ENCODE data around the gene KLHDC9. TPM values are rescaled to one million over a fixed set of nuclear protein-coding genes. Genes with fewer than 3 reads are reported as not detected.

KLHDC9 gene
- total RNA-seq, 2 experiments from 2014 or later, result 0.43 TPM; not detected in 1

DNA sequence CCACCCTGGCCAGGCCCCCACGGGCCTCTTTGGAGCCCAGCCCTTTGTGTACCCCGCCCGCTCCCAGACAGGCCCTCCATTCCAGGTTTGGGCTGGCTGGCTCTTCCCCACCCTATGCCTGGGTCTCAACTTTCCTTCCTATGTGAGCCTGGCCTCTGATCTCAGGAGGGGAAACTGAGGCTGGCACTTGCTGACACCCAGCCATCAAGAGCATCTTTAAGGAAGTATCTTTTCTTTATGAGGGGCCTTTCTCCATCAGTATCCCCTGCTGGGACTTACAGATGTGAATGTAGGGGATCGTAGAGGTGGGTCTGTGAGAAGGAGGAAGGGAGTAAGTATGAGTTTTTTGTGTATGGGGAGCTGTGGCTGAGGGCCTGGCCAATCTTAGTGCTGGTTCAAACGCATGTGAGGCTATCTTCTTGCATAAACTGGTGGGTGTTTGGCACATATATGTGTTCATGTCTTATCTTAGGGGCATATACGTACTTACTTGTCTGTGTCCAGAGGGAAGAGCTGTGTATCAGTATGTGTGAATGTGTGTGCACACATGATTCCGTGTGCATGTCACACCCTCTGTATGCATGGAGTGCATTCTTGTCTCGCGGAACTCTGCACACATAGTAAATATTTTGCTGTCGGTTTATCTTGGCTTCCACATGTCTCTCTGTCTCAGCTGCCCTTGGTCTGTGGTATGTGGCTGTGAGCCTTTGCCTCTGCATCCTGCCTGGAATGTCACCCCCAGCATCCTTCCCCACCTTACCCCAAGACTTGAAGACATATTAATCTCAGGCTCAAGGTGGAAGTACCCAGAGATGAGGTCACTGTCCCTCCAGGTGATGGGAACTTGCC is 14.2 kb upstream of the KLHDC9 start:
- DNase-seq, result no peak
- no peak overlapping the region for H3K27ac Mint-ChIP-seq
- H3K27me3 Mint-ChIP-seq, result no peaks in the 10 kb centered on the region
- no peaks in the 10 kb centered on the region for H3K4me1 Mint-ChIP-seq (ENCODE audit: low read depth)
- POLR2A ChIA-PET, result interaction anchor here (1.2 to 1.8 kb wide), 3 partner anchors 13 to 38 kb away, joined by 3 to 7 read pairs (median 4); partner anchors contain the start of gene USF1
- no peak for ATAC-seq
- CTCF ChIA-PET, result interaction anchor here (0.7 to 4.7 kb wide), 3 partner anchors 13 to 17 kb away, joined by 3 to 34 read pairs (median 16); partner anchors contain the start of genes ARHGAP30 and KLHDC9
- intact Hi-C loops (cut with micrococcal nuclease), result no loop called here
- no peaks in the 10 kb centered on the region for H3K36me3 Mint-ChIP-seq (ENCODE audit: low read depth)
- TF ChIP-seq CTCF (IDR thresholded peaks at IDR 0.05), result no peak
- H3K4me3 Mint-ChIP-seq, result no peak overlapping the region
- no peaks in the 10 kb centered on the region for H3K9me3 Mint-ChIP-seq

DNA sequence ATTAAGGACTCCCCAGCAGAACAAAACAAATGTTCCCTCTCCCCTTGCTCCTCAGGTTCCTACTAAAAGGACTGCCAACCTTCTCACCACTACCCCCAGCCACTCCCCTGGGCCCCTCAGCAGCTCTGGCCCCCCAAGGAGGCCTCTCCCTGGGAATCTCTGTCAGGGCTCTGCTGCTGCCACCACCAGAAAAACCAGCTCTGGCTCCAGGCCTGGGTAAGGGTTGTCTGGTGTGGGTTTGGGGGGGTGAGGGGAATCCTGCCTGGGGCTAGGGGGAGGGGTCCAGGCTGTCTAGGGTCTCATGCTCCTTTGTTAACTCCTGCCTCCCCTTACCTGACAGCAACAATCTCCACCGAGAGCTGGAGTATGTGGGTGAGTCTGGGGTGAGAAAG is 13.6 kb upstream of the KLHDC9 start:
- H3K36me3 Mint-ChIP-seq (ENCODE audit: low read depth), result no peaks in the 10 kb centered on the region
- H3K4me3 Mint-ChIP-seq, result no peak overlapping the region
- intact Hi-C loops (cut with micrococcal nuclease), result no loop called here
- no peaks in the 10 kb centered on the region for H3K9me3 Mint-ChIP-seq
- no peak for ATAC-seq
- ChIA-PET CTCF (interaction anchor here (0.7 to 4.7 kb wide), 4 partner anchors 11 to 16 kb away, joined by 3 to 34 read pairs (median 10); partner anchors contain the start of genes ARHGAP30 and KLHDC9), POLR2A (interaction anchor here (1.2 to 1.8 kb wide), 4 partner anchors 13 to 39 kb away, joined by 3 to 7 read pairs (median 4); partner anchors contain the start of genes ARHGAP30 and USF1)
- TF ChIP-seq CTCF (IDR thresholded peaks at IDR 0.05), result no peak
- no peaks in the 10 kb centered on the region for H3K27me3 Mint-ChIP-seq
- H3K27ac Mint-ChIP-seq, result no peak overlapping the region
- no peak for DNase-seq
- H3K4me1 Mint-ChIP-seq (ENCODE audit: low read depth), result no peaks in the 10 kb centered on the region

DNA sequence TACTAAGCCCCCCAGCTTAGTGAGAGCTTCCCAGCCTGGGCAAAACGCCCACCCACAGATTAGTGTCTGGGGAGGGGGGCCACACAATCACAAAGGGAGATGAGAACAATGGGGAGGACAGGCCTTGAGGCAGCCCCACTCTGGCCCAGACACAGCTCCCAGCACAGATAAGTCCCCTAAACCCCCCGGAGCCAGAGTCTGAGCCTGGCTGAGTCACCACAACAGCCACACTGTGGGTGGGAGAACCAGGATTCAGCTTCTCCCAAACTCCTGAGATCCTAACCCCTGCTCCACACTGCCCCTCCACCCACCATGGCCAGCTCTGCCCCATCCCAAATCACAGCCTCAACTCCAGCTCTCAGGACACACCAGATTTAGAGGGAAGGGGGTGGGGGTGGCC is 13.0 kb upstream of the KLHDC9 start:
- H3K27me3 Mint-ChIP-seq, result no peaks in the 10 kb centered on the region
- H3K9me3 Mint-ChIP-seq, result no peaks in the 10 kb centered on the region
- ChIA-PET CTCF (interaction anchor here (0.7 to 4.7 kb wide), 4 partner anchors 12 to 16 kb away, joined by 3 to 34 read pairs (median 10); partner anchors contain the start of genes ARHGAP30 and KLHDC9), POLR2A (interaction anchor here (1.2 to 1.8 kb wide), 3 partner anchors 12 to 39 kb away, joined by 4 to 7 read pairs (median 4); partner anchors contain the start of genes ARHGAP30 and USF1)
- intact Hi-C loops (cut with micrococcal nuclease), result no loop called here
- DNase-seq (no peak), ATAC-seq (no peak)
- peaks cover 3% of the 10 kb centered on the region for H3K4me1 Mint-ChIP-seq (ENCODE audit: low read depth)
- TF ChIP-seq CTCF (IDR thresholded peaks at IDR 0.05), result no peak
- H3K4me3 Mint-ChIP-seq, result no peak overlapping the region
- no peak overlapping the region for H3K27ac Mint-ChIP-seq
- H3K36me3 Mint-ChIP-seq (ENCODE audit: low read depth), result no peaks in the 10 kb centered on the region

GRCh38 chr1:161086457-161086856 is 11.7 kb upstream of the KLHDC9 start:
- no peaks in the 10 kb centered on the region for H3K36me3 Mint-ChIP-seq (ENCODE audit: low read depth)
- CTCF ChIA-PET, result interaction anchor here (1.2 to 4.7 kb wide), 4 partner anchors 9 to 16 kb away, joined by 3 to 34 read pairs (median 10); partner anchors contain the start of genes ARHGAP30 and KLHDC9
- no peak overlapping the region for H3K27ac Mint-ChIP-seq
- intact Hi-C loops (cut with micrococcal nuclease), result no loop called here
- H3K4me3 Mint-ChIP-seq, result no peak overlapping the region
- POLR2A ChIA-PET, result interaction anchor here (1.1 to 1.3 kb wide), 2 partner anchors 10 to 12 kb away, joined by 4 to 8 read pairs; partner anchors contain the start of gene KLHDC9
- peaks cover 16% of the 10 kb centered on the region for H3K4me1 Mint-ChIP-seq (ENCODE audit: low read depth)
- no peaks in the 10 kb centered on the region for H3K9me3 Mint-ChIP-seq
- TF ChIP-seq CTCF (IDR thresholded peaks at IDR 0.05), result no peak
- DNase-seq, result no peak
- H3K27me3 Mint-ChIP-seq, result no peaks in the 10 kb centered on the region
- ATAC-seq, result no peak
